Adipocyte (in vitro differentiated cells): ENCODE results near the gene SLC35E2B.

Source experiments
- DNase-seq: peaks from one replicate; pipeline ENCODE4 v3.0.0-alpha.2; 2015; ENCODE audit warnings: low read depth
- H3K27me3 ChIP-seq: replicated peaks from 2 replicates; pipeline ENCODE4 v1.7.0; 2013; ENCODE audit warnings: mild to moderate bottlenecking, low read length, moderate library complexity; ENCODE audit not compliant: control insufficient read depth, insufficient read depth
- H3K36me3 ChIP-seq: 2 replicates; pipeline ENCODE4 v1.7.0; 2013; ENCODE audit warnings: low read length, mild to moderate bottlenecking, moderate library complexity; ENCODE audit not compliant: control insufficient read depth, insufficient read depth, severe bottlenecking
- H3K4me1 ChIP-seq: 2 replicates; pipeline ENCODE4 v1.7.0; 2013; ENCODE audit warnings: mild to moderate bottlenecking, low read length, moderate library complexity; ENCODE audit not compliant: control insufficient read depth, insufficient read depth
- H3K4me3 ChIP-seq: 2 replicates; pipeline ENCODE4 v1.7.0; 2013; ENCODE audit warnings: mild to moderate bottlenecking, low read length, moderate library complexity
- H3K9ac ChIP-seq: 2 replicates; pipeline ENCODE4 v1.7.0; 2013; ENCODE audit warnings: mild to moderate bottlenecking, low read length, moderate library complexity
- H3K9me3 ChIP-seq: 2 replicates; pipeline ENCODE4 v1.7.0; 2013; ENCODE audit warnings: mild to moderate bottlenecking, low read length, moderate library complexity; ENCODE audit not compliant: control insufficient read depth

Gene SLC35E2B

GRCh38 chr1:1609822-1610485 is 82.6 kb downstream of the SLC35E2B start:
- peaks cover under 1% of the 10 kb centered on the region for H3K27me3 ChIP-seq
- no peak overlapping the region for H3K4me3 ChIP-seq
- H3K4me1 ChIP-seq = peaks cover 26% of the 10 kb centered on the region
- no peak overlapping the region for H3K9ac ChIP-seq
- DNase-seq = no peak
- no peaks in the 10 kb centered on the region for H3K9me3 ChIP-seq
- H3K36me3 ChIP-seq = no peaks in the 10 kb centered on the region
